HG03103 (cell line): ENCODE data around the gene GPR146.

ENCODE experiments used
- ATAC-seq: cut with Tn5 transposase; IDR thresholded peaks from one replicate; pipeline ENCODE4 v1.9.1; 2021; ENCODE audit warnings: low read depth; ENCODE audit not compliant: unreplicated experiment

GPR146 gene

GRCh38 chr7:1103009-1103788 lies 58.9 kb downstream of the GPR146 start:
- ATAC-seq, result peak; percentile 42

DNA sequence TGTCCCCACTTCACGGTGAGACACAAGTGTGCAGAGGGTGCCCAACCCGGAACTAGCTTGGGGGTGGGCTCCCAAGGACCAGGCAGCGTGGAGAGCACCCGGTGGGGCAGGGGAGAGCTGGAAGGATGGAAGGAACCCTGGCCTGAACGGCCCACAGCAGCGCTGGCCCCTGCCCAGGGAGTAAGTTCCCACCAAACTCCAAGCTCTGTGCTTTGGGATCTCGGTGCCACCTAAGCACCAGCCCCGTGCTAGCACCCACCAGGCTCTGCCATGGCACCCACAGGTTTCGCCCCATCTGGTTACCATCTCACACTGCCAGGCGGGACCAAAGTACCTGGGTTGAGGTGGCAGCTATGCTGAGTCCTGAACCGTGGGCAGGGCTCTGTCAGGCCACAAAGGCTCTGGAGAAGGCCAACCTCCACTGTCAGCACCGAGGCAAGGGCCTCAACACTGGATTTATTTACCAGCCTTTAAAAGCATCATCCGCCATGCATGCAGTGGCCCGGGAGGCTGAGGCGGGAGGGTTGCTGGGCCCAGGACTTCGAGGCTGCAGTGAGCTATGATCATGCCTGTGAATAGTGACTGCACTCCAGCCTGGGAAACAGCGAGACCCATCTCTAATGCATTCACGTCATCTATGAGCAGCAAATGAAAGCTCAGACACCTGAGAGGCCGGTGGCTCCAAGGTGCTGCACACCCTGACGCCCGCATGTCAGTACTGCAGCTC lies 59.6 kb downstream of the GPR146 start:
- no peak for ATAC-seq

DNA sequence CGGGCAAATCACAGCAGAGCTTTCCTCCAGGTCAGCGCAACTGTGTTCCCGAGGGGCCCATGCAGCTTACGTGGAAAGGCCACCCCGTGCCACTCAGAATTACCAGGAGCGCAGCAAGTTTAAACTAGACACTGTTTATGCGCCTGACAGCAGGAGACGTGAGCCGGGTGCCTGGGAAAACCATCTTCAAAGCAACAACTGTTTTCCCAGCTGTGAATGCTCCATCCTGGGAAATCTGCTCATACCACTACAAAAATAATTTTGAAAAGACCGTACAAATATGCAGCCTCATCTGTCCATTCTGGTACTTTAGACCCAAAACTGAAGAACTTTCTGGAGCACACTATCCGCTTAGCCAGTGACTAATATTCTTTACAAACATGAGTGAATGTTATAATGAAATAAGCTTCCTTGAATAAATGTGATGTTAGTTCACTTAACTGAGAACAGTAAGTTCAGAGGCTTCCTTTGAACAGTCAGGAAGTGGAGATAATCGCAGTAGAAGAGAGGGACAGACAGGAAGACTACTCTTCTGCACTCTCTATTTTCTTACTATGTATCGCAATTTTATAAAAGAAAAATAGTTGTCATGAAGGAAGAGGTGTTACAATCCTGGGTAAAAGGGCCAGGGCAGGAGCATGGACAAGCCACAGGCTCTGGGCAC lies 60.3 kb downstream of the GPR146 start:
- ATAC-seq, result no peak

- ATAC-seq, result no peak
These were observed 60.8 kb downstream of the GPR146 start for GRCh38 chr7:1105189-1105588.

DNA sequence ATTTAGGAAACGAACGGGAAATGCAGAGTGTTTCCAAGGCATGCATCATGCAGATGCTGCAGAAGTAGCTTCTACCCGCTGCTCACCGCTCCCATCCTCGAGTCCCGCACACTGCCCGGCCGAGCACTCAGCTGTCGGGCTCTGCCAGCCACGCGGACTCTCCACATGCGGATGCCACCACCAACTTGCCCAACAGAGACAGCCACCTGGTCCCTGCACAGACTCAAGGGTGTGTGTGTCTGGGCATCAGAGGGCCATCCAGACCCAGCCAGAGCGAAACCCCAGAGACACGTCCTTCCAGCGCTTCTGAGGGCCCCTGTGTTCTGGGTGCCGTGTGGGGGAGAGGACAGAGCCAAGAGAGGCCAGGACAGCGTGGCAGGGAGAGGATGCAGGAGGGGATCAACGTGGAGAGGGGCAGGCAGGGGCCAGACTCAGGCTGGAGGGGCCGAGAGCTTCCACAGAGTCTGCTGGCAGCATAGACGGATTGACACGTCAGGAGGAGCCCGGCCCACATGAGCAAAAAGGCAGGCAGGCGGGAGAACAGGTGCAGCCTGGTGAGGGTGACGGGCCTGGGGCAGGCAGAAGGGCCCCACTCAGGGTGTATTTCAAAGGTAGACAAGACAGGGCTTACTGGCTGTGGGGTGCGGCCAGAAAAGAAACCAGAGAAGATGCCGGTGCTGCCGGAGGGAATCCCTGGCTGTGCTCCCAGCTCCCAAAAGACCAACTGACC lies 61.9 kb downstream of the GPR146 start:
- ATAC-seq, result no peak

DNA sequence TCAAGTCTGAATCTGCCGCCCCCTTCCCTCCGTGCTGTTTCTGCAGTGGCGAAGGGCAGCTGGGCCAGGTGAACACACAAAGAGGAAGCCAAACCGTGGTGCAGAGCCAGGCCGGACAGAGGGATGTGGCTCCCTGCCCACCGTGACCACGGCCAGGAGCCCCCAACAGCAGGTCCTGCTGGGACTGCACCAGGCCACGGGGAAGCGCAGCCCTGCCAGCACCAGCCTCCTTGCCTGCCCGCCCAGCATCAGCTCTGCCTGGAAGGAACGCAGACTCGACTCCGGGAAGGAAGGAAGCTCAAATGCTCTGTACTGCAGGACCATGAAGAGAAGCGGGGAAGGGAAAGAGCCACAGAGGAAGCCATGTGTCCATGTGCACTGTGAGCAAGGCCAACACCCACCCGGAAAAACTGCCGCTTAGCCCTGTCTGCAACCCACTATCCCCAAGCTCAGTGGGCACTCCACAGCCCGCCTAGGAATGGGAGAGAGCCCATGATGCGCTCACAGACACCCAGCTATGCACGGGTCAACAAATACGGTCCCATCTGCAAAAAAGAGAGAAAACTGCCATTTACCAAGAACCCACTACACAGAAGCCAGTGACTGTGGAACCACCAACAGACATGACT lies 62.6 kb downstream of the GPR146 start:
- ATAC-seq, result no peak

GRCh38 chr7:1108264-1108920 lies 64.0 kb downstream of the GPR146 start:
- ATAC-seq, result no peak
